ENCODE measurements around the gene MAB21L4. TPM values are rescaled to one million over a fixed set of nuclear protein-coding genes. Genes with fewer than 3 reads are reported as not detected.

Gene MAB21L4
- total RNA-seq, 1 experiment from 2014 or later, result 69.9 TPM

DNA sequence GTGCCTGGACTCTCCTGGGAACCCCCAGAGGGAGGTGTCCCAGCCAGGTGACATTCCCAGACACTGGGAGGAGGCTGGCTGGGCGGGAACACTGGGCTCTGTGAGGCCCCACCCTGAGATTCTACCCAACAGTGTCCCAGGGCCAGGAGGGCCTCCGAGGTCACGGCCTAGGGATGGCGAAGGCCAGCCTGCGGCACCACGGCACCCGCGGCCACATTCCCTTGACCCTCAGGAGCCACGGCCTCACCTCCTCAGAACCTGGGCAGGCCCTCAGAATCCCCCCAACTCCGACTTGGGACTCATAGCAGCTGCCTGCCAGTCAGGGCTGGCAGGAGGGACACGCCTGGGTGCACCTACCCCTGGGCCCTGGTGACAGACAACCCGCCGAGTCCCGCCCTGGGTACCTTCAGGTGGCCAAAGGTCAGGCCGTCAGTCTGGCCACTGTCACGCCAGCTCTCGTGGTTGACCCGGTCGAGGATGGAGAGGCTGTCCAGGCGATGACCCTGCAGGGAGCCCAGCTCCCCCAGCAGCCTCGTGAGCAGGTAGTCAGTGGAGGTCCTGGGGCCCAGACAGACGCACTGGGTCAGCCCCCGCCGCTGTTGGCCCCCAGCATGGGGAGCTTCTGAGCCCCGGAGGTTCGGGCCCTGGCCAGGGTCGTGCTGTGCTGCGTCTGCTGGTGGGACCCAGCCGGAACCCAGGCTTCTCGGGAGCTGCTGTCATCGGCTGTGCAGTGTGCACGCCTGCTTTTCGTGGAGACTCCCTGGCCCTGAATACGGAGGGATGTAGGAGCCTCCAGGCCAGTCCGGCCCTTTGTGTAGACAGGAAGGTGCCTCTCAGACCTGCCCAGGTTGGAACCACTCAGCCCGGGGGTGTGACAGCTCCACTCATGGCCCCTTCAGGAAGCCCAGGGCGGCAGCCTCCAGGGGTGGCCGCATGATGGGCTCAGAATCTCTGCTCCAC, 6.1 kb downstream of the MAB21L4 start:
- no peak for DNase-seq
- ChIA-PET POLR2A (no interaction called here), CTCF (no interaction called here)
- Histone ChIP-seq H3K36me3 (ENCODE audit: control insufficient read depth, insufficient read depth, low read length) (no peaks in the 10 kb centered on the region), H3K9me3 (no peaks in the 10 kb centered on the region), H3K4me3 (ENCODE audit: low read depth, low read length) (no peak overlapping the region), H3K27me3 (replicated peaks; ENCODE audit: control insufficient read depth, insufficient read depth, low read length) (no peaks in the 10 kb centered on the region), H3K4me1 (peaks cover 17% of the 10 kb centered on the region)
- H3K27ac Mint-ChIP-seq (ENCODE audit: unreplicated experiment), result no peak overlapping the region
- intact Hi-C loops (cut with micrococcal nuclease; ENCODE audit: unreplicated experiment), result loop anchor here (10.0 kb wide), 1 partner anchor 95 kb away; no protein-coding TSS in a partner anchor
- no peaks in the 10 kb centered on the region for H3K27me3 Mint-ChIP-seq (ENCODE audit: insufficient read depth, unreplicated experiment)
- BruUV-seq (replicated peaks), result no TSS peak
- H3K4me1 Mint-ChIP-seq (ENCODE audit: low read depth, unreplicated experiment), result no peaks in the 10 kb centered on the region
- no peaks in the 10 kb centered on the region for H3K9me3 Mint-ChIP-seq (ENCODE audit: unreplicated experiment)
- H3K36me3 Mint-ChIP-seq (ENCODE audit: insufficient read depth, unreplicated experiment), result peaks cover 30% of the 10 kb centered on the region
- no peak overlapping the region for H3K4me3 Mint-ChIP-seq (ENCODE audit: unreplicated experiment)
- TF ChIP-seq, protein P1, sequence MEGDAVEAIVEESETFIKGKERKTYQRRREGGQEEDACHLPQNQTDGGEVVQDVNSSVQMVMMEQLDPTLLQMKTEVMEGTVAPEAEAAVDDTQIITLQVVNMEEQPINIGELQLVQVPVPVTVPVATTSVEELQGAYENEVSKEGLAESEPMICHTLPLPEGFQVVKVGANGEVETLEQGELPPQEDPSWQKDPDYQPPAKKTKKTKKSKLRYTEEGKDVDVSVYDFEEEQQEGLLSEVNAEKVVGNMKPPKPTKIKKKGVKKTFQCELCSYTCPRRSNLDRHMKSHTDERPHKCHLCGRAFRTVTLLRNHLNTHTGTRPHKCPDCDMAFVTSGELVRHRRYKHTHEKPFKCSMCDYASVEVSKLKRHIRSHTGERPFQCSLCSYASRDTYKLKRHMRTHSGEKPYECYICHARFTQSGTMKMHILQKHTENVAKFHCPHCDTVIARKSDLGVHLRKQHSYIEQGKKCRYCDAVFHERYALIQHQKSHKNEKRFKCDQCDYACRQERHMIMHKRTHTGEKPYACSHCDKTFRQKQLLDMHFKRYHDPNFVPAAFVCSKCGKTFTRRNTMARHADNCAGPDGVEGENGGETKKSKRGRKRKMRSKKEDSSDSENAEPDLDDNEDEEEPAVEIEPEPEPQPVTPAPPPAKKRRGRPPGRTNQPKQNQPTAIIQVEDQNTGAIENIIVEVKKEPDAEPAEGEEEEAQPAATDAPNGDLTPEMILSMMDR (IDR thresholded peaks at IDR 0.05; ENCODE audit: insufficient read depth in 1 of 2, low read depth in 1 of 2, low read length in 1 of 2, severe bottlenecking in 1 of 2, unreplicated experiment in 1 of 2), result no peak

DNA sequence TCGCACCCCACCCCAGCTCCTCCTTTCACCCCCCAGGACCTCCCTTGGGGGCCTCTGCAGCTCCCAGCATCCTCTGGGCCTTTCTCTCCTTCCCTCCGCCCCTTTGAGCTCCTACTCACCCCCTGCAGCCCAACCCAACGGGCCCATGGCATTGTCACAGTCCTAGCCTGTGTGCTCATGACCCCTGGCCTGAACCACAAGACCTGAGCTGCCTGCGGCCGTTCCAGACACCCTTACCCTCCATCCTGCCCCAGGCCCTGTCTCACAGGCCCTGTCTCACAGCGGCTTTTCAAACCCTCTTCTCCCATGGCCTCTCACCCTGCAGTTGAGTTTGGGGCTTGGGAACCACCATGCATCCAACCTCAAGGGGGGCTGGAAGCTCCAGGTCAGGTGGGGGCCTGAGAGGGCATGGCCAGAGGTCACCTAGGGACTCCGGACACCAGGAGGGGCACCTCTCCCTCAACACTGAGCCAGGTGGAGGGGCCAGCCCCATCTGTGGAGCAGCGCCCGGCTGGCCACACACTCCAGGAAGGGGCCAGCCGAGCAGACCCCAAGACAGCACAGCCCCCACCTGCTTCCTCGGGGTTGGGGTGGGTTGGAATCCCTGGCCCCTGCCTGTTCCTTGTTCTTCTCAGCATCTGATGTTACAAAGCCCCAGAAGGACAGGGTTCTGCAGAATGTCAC, 6.9 kb downstream of the MAB21L4 start:
- no peaks in the 10 kb centered on the region for H3K9me3 Mint-ChIP-seq (ENCODE audit: unreplicated experiment)
- no peaks in the 10 kb centered on the region for H3K36me3 ChIP-seq (ENCODE audit: control insufficient read depth, insufficient read depth, low read length)
- CTCF ChIA-PET, result no interaction called here
- TF ChIP-seq, protein P1 (IDR thresholded peaks at IDR 0.05; ENCODE audit: insufficient read depth in 1 of 2, low read depth in 1 of 2, low read length in 1 of 2, severe bottlenecking in 1 of 2, unreplicated experiment in 1 of 2), result no peak
- H3K4me3 Mint-ChIP-seq (ENCODE audit: unreplicated experiment), result no peak overlapping the region
- no peak overlapping the region for H3K27ac Mint-ChIP-seq (ENCODE audit: unreplicated experiment)
- no peaks in the 10 kb centered on the region for H3K4me1 Mint-ChIP-seq (ENCODE audit: low read depth, unreplicated experiment)
- H3K9me3 ChIP-seq, result no peaks in the 10 kb centered on the region
- POLR2A ChIA-PET, result no interaction called here
- H3K27me3 Mint-ChIP-seq (ENCODE audit: insufficient read depth, unreplicated experiment), result no peaks in the 10 kb centered on the region
- DNase-seq, result no peak
- no TSS peak for BruUV-seq (replicated peaks)
- peaks cover 12% of the 10 kb centered on the region for H3K4me1 ChIP-seq
- peaks cover 32% of the 10 kb centered on the region for H3K36me3 Mint-ChIP-seq (ENCODE audit: insufficient read depth, unreplicated experiment)
- intact Hi-C loops (cut with micrococcal nuclease; ENCODE audit: unreplicated experiment), result no loop called here
- H3K4me3 ChIP-seq (ENCODE audit: low read depth, low read length), result no peak overlapping the region
- no peaks in the 10 kb centered on the region for H3K27me3 ChIP-seq (replicated peaks; ENCODE audit: control insufficient read depth, insufficient read depth, low read length)

DNA sequence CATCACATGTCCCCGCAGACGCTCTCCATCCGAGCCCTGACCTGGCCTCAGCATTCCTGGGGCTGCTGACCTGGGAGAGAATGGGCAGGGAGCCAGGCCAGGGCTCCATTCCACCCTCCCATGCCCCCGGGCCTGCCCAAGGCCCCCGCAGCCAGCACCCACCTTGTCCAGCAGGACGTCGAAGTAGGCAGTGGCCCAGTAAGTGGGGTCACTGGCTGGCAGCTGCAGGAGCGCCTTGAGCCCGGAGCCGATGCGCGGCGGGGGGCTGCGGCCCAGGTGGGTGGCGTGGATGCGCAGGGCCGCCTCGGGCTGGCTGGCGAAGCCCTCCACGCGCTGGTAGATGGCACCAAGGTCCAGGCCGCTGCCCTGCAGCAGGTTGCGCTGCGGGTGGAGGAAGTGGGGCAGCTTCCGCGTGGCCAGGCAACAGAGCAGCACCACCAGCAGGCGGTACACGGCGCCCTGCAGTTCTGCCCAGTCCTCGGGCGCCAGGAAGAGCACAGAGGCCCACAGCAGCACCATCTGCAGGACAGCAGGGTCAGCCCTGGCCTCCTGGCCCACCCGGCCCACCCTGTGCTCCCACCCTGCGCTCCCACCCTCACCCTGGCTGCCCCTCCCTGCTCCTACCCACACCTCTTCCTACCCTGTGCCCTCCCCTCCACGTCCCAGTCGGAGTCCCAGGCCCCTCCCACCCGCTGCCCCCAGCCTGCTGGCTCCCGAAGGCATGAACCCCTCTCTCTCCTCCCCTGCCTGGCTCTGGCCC, 7.6 kb downstream of the MAB21L4 start:
- intact Hi-C loops (cut with micrococcal nuclease; ENCODE audit: unreplicated experiment), result no loop called here
- Histone ChIP-seq H3K4me3 (ENCODE audit: low read depth, low read length) (no peak overlapping the region), H3K9me3 (no peaks in the 10 kb centered on the region), H3K4me1 (peaks cover 8% of the 10 kb centered on the region), H3K36me3 (ENCODE audit: control insufficient read depth, insufficient read depth, low read length) (no peaks in the 10 kb centered on the region), H3K27me3 (replicated peaks; ENCODE audit: control insufficient read depth, insufficient read depth, low read length) (no peaks in the 10 kb centered on the region)
- H3K9me3 Mint-ChIP-seq (ENCODE audit: unreplicated experiment), result no peaks in the 10 kb centered on the region
- no TSS peak for BruUV-seq (replicated peaks)
- H3K36me3 Mint-ChIP-seq (ENCODE audit: insufficient read depth, unreplicated experiment), result peaks cover 34% of the 10 kb centered on the region
- TF ChIP-seq, protein P1 (IDR thresholded peaks at IDR 0.05; ENCODE audit: insufficient read depth in 1 of 2, low read depth in 1 of 2, low read length in 1 of 2, severe bottlenecking in 1 of 2, unreplicated experiment in 1 of 2), result no peak
- H3K27ac Mint-ChIP-seq (ENCODE audit: unreplicated experiment), result no peak overlapping the region
- DNase-seq, result no peak
- no peak overlapping the region for H3K4me3 Mint-ChIP-seq (ENCODE audit: unreplicated experiment)
- H3K27me3 Mint-ChIP-seq (ENCODE audit: insufficient read depth, unreplicated experiment), result no peaks in the 10 kb centered on the region
- ChIA-PET POLR2A (no interaction called here), CTCF (no interaction called here)
- H3K4me1 Mint-ChIP-seq (ENCODE audit: low read depth, unreplicated experiment), result no peaks in the 10 kb centered on the region

Data from Caco-2 (cell line).